K562 (cell line): ENCODE measurements around the gene NQO2. TPM values are rescaled to one million over a fixed set of nuclear protein-coding genes. Genes with fewer than 3 reads are reported as not detected.

Experiments used
- E2F6 ChIP-seq, 2 experiments: IDR thresholded peaks; 2 replicates each; pipeline ENCODE4 v1.6.1; 2011; ENCODE audit warnings: borderline replicate concordance in 1 of 2, control low read depth in 1 of 2, low read depth in 1 of 2, low read length in 1 of 2, mild to moderate bottlenecking in 1 of 2, mixed read lengths in 1 of 2, moderate library complexity in 1 of 2; ENCODE audit not compliant: insufficient read depth in 1 of 2, insufficient read length in 1 of 2, poor library complexity in 1 of 2, severe bottlenecking in 1 of 2; ENCODE audit errors: extremely low read depth in 1 of 2
- EHMT2 ChIP-seq: fragments of 450-650 bp; IDR thresholded peaks from 2 replicates; pipeline ENCODE4 v1.6.1; 2018; ENCODE audit warnings: antibody characterized with exemption
- PRMT5 ChIP-seq: sonication (generic); formaldehyde crosslinking; IDR thresholded peaks from 2 replicates; pipeline ENCODE4 v1.5.0; 2020; ENCODE audit warnings: missing genetic modification reagents
- ZBTB40 ChIP-seq, 2 experiments: fragments of 450-650 bp in 1 of 2; sonication (generic) in 1 of 2; formaldehyde crosslinking in 1 of 2; IDR thresholded peaks; 2 replicates each; pipeline versions ENCODE4 v1.7.1 to v1.9.0; 2016 to 2022; ENCODE audit warnings: inconsistent platforms in 1 of 2, mild to moderate bottlenecking in 1 of 2, missing genetic modification reagents in 1 of 2
- ZNF253 ChIP-seq: fragments of 250-450 bp; sonication (Bioruptor Pico); conservative IDR thresholded peaks from 2 replicates; pipeline ENCODE4 v1.6.1; 2021; ENCODE audit warnings: mild to moderate bottlenecking
- polyA plus RNA-seq, 8 experiments: library from polyadenylated mRNA; depleted of rRNA in 4 of 8; stranded (reverse) in 5 of 8; unstranded in 3 of 8; fragments of >200 nt; fragmentation: Nextera tagmentation in 2 of 8; fragmentation: Illumina TruSeq in 1 of 8; extraction: Ambion mirVana in 2 of 8; extraction: Trizol in 1 of 8; gene quantifications; 2 replicates each; pipeline versions ENCODE4 v1.2.1 to v1.2.3, GENCODE V29; 2011 to 2014; ENCODE audit warnings: inconsistent platforms in 1 of 8, missing spikeins in 1 of 8
- total RNA-seq, 7 experiments: library from RNA; depleted of rRNA in 6 of 7; stranded (reverse); fragments of >200 nt in 6 of 7; fragmentation: Illumina TruSeq in 2 of 7; extraction: Trizol in 2 of 7; gene quantifications; 2 replicates each; pipeline versions ENCODE4 v1.2.1 to v1.2.3, GENCODE V29; 2011 to 2021; ENCODE audit warnings: low replicate concordance in 1 of 7
- TF ChIP-seq, protein P1 (sequence below), 2 experiments: fragments of 450-650 bp; formaldehyde crosslinking in 1 of 2; IDR thresholded peaks; 2 replicates each; pipeline versions ENCODE4 v1.4.0 to v1.6.1; 2014 to 2020; ENCODE audit warnings: mild to moderate bottlenecking in 2 of 2, borderline replicate concordance in 1 of 2, low read depth in 1 of 2

The NQO2 gene
- total and polyA plus RNA-seq, 9 of the 15 experiments (the other 6 are each of a cell fraction or from before 2014, with no cell fraction given) = 54.6 to 214 (median 116) TPM

GRCh38 chr6:2988426-2989331 lies 11.0 kb upstream of the NQO2 start (continued):
- TF ChIP-seq ZBTB40 (IDR thresholded peaks at IDR 0.05) (no peak), ZBTB40 (CRISPR knock-in tag; IDR thresholded peaks at IDR 0.05) (no peak), EHMT2 (no peak), ZNF253 (no peak), E2F6 (IDR thresholded peaks at IDR 0.05; ENCODE audit: borderline replicate concordance in 1 of 2, extremely low read depth in 1 of 2, insufficient read depth in 1 of 2, insufficient read length in 1 of 2, low read depth in 1 of 2, low read length in 1 of 2, poor library complexity in 1 of 2, severe bottlenecking in 1 of 2) (peak; percentile 80 to 89), PRMT5 (CRISPR knock-in tag) (no peak)
- TF ChIP-seq, protein P1, sequence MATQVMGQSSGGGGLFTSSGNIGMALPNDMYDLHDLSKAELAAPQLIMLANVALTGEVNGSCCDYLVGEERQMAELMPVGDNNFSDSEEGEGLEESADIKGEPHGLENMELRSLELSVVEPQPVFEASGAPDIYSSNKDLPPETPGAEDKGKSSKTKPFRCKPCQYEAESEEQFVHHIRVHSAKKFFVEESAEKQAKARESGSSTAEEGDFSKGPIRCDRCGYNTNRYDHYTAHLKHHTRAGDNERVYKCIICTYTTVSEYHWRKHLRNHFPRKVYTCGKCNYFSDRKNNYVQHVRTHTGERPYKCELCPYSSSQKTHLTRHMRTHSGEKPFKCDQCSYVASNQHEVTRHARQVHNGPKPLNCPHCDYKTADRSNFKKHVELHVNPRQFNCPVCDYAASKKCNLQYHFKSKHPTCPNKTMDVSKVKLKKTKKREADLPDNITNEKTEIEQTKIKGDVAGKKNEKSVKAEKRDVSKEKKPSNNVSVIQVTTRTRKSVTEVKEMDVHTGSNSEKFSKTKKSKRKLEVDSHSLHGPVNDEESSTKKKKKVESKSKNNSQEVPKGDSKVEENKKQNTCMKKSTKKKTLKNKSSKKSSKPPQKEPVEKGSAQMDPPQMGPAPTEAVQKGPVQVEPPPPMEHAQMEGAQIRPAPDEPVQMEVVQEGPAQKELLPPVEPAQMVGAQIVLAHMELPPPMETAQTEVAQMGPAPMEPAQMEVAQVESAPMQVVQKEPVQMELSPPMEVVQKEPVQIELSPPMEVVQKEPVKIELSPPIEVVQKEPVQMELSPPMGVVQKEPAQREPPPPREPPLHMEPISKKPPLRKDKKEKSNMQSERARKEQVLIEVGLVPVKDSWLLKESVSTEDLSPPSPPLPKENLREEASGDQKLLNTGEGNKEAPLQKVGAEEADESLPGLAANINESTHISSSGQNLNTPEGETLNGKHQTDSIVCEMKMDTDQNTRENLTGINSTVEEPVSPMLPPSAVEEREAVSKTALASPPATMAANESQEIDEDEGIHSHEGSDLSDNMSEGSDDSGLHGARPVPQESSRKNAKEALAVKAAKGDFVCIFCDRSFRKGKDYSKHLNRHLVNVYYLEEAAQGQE (IDR thresholded peaks at IDR 0.05; ENCODE audit: borderline replicate concordance) = peak; percentile 89
- TF ChIP-seq, protein P1 (CRISPR knock-in tag; IDR thresholded peaks at IDR 0.05; ENCODE audit: low read depth) = peak; percentile 82; the same call in 1 of the 2 replicates
